Immature natural killer cell (primary cell): ENCODE data around the gene CPEB4. TPM values are rescaled to one million over a fixed set of nuclear protein-coding genes. Genes with fewer than 3 reads are reported as not detected.

Experiments used
- DNase-seq, 3 donors: peaks; one replicate each; pipeline ENCODE4 v3.0.0; 2022; ENCODE audit warnings: mixed read lengths in 1 of 3
- H3K27ac Mint-ChIP-seq, 6 donors: one replicate each; pipeline ENCODE4 v1.8.0; 2020; ENCODE audit warnings: mixed read lengths in 6 of 6, mild to moderate bottlenecking in 5 of 6, inconsistent platforms in 4 of 6, moderate library complexity in 3 of 6
- H3K27me3 Mint-ChIP-seq, 3 donors: one replicate each; pipeline ENCODE4 v1.8.0; 2020 to 2021; ENCODE audit warnings: low read depth in 3 of 3, mild to moderate bottlenecking in 3 of 3, mixed read lengths in 3 of 3, moderate library complexity in 3 of 3, inconsistent platforms in 1 of 3
- H3K36me3 Mint-ChIP-seq, 3 donors: one replicate each; pipeline ENCODE4 v1.8.0; 2020; ENCODE audit warnings: mixed read lengths in 3 of 3, inconsistent platforms in 2 of 3, mild to moderate bottlenecking in 2 of 3
- H3K4me1 Mint-ChIP-seq, 2 donors: one replicate each; pipeline ENCODE4 v1.8.0; 2020; ENCODE audit warnings: inconsistent platforms in 2 of 2, mild to moderate bottlenecking in 2 of 2, mixed read lengths in 2 of 2, moderate library complexity in 1 of 2
- H3K4me3 Mint-ChIP-seq, 5 donors: one replicate each; pipeline ENCODE4 v1.8.0; 2020; ENCODE audit warnings: mild to moderate bottlenecking in 5 of 5, mixed read lengths in 5 of 5, inconsistent platforms in 3 of 5, moderate library complexity in 3 of 5
- H3K9me3 Mint-ChIP-seq, 6 donors: one replicate each; pipeline ENCODE4 v1.8.0; 2020; ENCODE audit warnings: mild to moderate bottlenecking in 6 of 6, mixed read lengths in 6 of 6, inconsistent platforms in 4 of 6, moderate library complexity in 3 of 6
- polyA plus RNA-seq, 3 donors: library from polyadenylated mRNA; unstranded; fragments of 300-500 nt; fragmentation: Illumina TruSeq; gene quantifications; one replicate each; pipeline ENCODE4 v1.2.3, GENCODE V29; 2021

Gene CPEB4
- polyA plus RNA-seq, result 1 to 10 TPM in 2 of 3 donors, under 1 TPM in 1; 0.51 to 5.9 (median 3.0) TPM

- peak; percentile 97 to 98 (median 98) for DNase-seq
- Mint-ChIP-seq H3K36me3 (peaks cover 0 to 2% (median 0%) of the 10 kb centered on the region in 3 donors), H3K27ac (peak within 1 kb of the TSS; percentile 92 to 99 (median 99)), H3K9me3 (no peaks in the 10 kb centered on the region), H3K27me3 (peaks cover 0 to 6% (median 3%) of the 10 kb centered on the region in 3 donors), H3K4me1 (peaks cover 81 to 94% of the 10 kb centered on the region in 2 donors), H3K4me3 (peak within 1 kb of the TSS; percentile 95 to 100 (median 98))
Observed at GRCh38 chr5:173887610-173888472, at the start of gene CPEB4. Gene CPEB4 (plus strand): TSS chr5:173888349. CDS start chr5:173889734, 1,385 bp downstream.

- no peaks in the 10 kb centered on the region for H3K9me3 Mint-ChIP-seq
- no peaks in the 10 kb centered on the region for H3K4me1 Mint-ChIP-seq
- H3K36me3 Mint-ChIP-seq, result no peaks in the 10 kb centered on the region
- H3K27me3 Mint-ChIP-seq, result peaks cover 0 to 6% (median 3%) of the 10 kb centered on the region in 3 donors
- no peak overlapping the region for H3K27ac Mint-ChIP-seq
- DNase-seq, result no peak
- H3K4me3 Mint-ChIP-seq, result no peak overlapping the region
Observed at GRCh38 chr5:173839117-173839713, 48.9 kb upstream of the CPEB4 start.

GRCh38 chr5:173840111-173840983, 47.8 kb upstream of the CPEB4 start:
- no peak overlapping the region for H3K27ac Mint-ChIP-seq
- no peak for DNase-seq
- H3K4me1 Mint-ChIP-seq, result no peaks in the 10 kb centered on the region
- H3K9me3 Mint-ChIP-seq, result no peaks in the 10 kb centered on the region
- no peaks in the 10 kb centered on the region for H3K36me3 Mint-ChIP-seq
- H3K4me3 Mint-ChIP-seq, result no peak overlapping the region
- H3K27me3 Mint-ChIP-seq, result peaks cover 0 to 6% (median 3%) of the 10 kb centered on the region in 3 donors

GRCh38 chr5:173841710-173842109, 46.4 kb upstream of the CPEB4 start:
- Mint-ChIP-seq H3K4me1 (no peaks in the 10 kb centered on the region), H3K36me3 (no peaks in the 10 kb centered on the region), H3K27me3 (peaks cover 0 to 6% (median 3%) of the 10 kb centered on the region in 3 donors), H3K27ac (no peak overlapping the region), H3K4me3 (no peak overlapping the region), H3K9me3 (no peaks in the 10 kb centered on the region)
- no peak for DNase-seq

- no peak for DNase-seq
- no peaks in the 10 kb centered on the region for H3K36me3 Mint-ChIP-seq
- H3K27me3 Mint-ChIP-seq, result peaks cover 0 to 6% (median 3%) of the 10 kb centered on the region in 3 donors
- no peaks in the 10 kb centered on the region for H3K4me1 Mint-ChIP-seq
- no peak overlapping the region for H3K4me3 Mint-ChIP-seq
- no peaks in the 10 kb centered on the region for H3K9me3 Mint-ChIP-seq
- H3K27ac Mint-ChIP-seq, result no peak overlapping the region
Observed at GRCh38 chr5:173843794-173844193, 44.4 kb upstream of the CPEB4 start.

GRCh38 chr5:173845321-173845720, 42.8 kb upstream of the CPEB4 start:
- no peaks in the 10 kb centered on the region for H3K36me3 Mint-ChIP-seq
- H3K4me1 Mint-ChIP-seq, result no peaks in the 10 kb centered on the region
- no peak overlapping the region for H3K27ac Mint-ChIP-seq
- DNase-seq, result no peak
- H3K27me3 Mint-ChIP-seq, result peaks cover 0 to 6% (median 3%) of the 10 kb centered on the region in 3 donors
- H3K4me3 Mint-ChIP-seq, result no peak overlapping the region
- peaks cover 0 to 4% (median 0%) of the 10 kb centered on the region in 6 donors for H3K9me3 Mint-ChIP-seq

- H3K27ac Mint-ChIP-seq, result no peak overlapping the region
- H3K4me1 Mint-ChIP-seq, result no peaks in the 10 kb centered on the region
- no peak for DNase-seq
- H3K9me3 Mint-ChIP-seq, result peaks cover 0 to 4% (median 0%) of the 10 kb centered on the region in 6 donors
- H3K27me3 Mint-ChIP-seq, result peaks cover 0 to 6% (median 5%) of the 10 kb centered on the region in 3 donors
- no peak overlapping the region for H3K4me3 Mint-ChIP-seq
- no peaks in the 10 kb centered on the region for H3K36me3 Mint-ChIP-seq
Observed at GRCh38 chr5:173846929-173847501, 41.1 kb upstream of the CPEB4 start.

GRCh38 chr5:173848986-173849596, 39.1 kb upstream of the CPEB4 start:
- Mint-ChIP-seq H3K4me1 (no peaks in the 10 kb centered on the region), H3K9me3 (peaks cover 0 to 4% (median 0%) of the 10 kb centered on the region in 6 donors), H3K4me3 (no peak overlapping the region), H3K27ac (no peak overlapping the region), H3K27me3 (peaks cover 0 to 5% (median 5%) of the 10 kb centered on the region in 3 donors), H3K36me3 (no peaks in the 10 kb centered on the region)
- no peak for DNase-seq

- H3K27me3 Mint-ChIP-seq, result peaks cover 0 to 4% (median 2%) of the 10 kb centered on the region in 3 donors
- no peak overlapping the region for H3K4me3 Mint-ChIP-seq
- no peak overlapping the region for H3K27ac Mint-ChIP-seq
- no peak for DNase-seq
- no peaks in the 10 kb centered on the region for H3K4me1 Mint-ChIP-seq
- no peaks in the 10 kb centered on the region for H3K36me3 Mint-ChIP-seq
- H3K9me3 Mint-ChIP-seq, result peaks cover 0 to 4% (median 0%) of the 10 kb centered on the region in 6 donors
Observed at GRCh38 chr5:173849908-173850307, 38.2 kb upstream of the CPEB4 start.

- DNase-seq, result no peak
- Mint-ChIP-seq H3K9me3 (peaks cover 0 to 4% (median 0%) of the 10 kb centered on the region in 6 donors), H3K4me1 (no peaks in the 10 kb centered on the region), H3K27ac (no peak overlapping the region), H3K27me3 (peaks cover under 1 to 6% (median 2%) of the 10 kb centered on the region in 3 donors), H3K4me3 (no peak overlapping the region), H3K36me3 (no peaks in the 10 kb centered on the region)
Observed at GRCh38 chr5:173850659-173851058, 37.5 kb upstream of the CPEB4 start.

GRCh38 chr5:173851595-173852243, 36.4 kb upstream of the CPEB4 start:
- Mint-ChIP-seq H3K36me3 (no peaks in the 10 kb centered on the region), H3K27ac (no peak overlapping the region), H3K27me3 (peaks cover 2 to 6% (median 4%) of the 10 kb centered on the region in 3 donors), H3K4me1 (no peaks in the 10 kb centered on the region), H3K9me3 (peaks cover 0 to 4% (median 0%) of the 10 kb centered on the region in 6 donors), H3K4me3 (no peak overlapping the region)
- no peak for DNase-seq

GRCh38 chr5:173852790-173853359, 35.3 kb upstream of the CPEB4 start:
- Mint-ChIP-seq H3K36me3 (no peaks in the 10 kb centered on the region), H3K9me3 (peaks cover 0 to 4% (median 0%) of the 10 kb centered on the region in 6 donors), H3K4me1 (no peaks in the 10 kb centered on the region), H3K4me3 (no peak overlapping the region), H3K27ac (no peak overlapping the region), H3K27me3 (peaks cover 2 to 8% (median 5%) of the 10 kb centered on the region in 3 donors)
- DNase-seq, result no peak
